Measurements from ENCODE around the gene CDH23.
"Not testable (repeated sequence)": the region's sequence is repeated elsewhere in the genome, so short reads cannot be mapped to it uniquely, and the experiment has no call there.

The CDH23 gene

DNA sequence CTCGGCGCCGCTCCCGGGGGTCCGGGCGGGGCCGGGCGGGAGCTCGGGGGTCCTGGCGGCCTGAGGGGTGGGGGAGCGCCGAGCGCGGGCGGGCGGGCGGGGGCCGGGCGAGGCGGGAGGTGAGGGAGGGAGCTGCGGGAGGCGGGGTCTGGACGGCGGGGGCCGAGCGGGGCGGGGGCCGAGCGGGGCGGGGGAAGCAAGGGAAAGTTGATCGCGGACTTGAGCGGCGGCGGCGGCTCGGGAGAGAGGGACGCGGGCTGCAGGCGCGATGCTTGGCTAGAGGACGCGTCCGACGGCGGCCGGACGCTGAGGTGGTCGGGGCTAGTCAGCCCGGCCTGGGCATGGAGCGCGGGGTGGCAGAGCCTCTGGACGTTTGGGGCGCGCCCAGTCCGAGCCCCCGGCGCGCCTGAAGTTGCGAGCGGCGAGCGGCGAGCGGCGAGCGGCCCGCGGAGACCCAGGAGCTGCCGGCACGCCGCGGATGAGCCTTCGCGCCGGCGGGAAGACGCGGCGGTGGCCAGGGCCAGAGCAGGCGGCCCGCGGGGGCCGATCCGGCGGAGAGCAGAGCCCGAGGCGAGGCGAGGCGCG lies at the start of gene CDH23:
Gene CDH23, plus strand, starts transcription at position 210 of the 585 bp plus-strand sequence. CDS start 42,912 bp downstream, outside the sequence.
- no peak for DNase-seq

GRCh38 chr10:71347587-71348395 lies 48.9 kb upstream of the CDH23 start:
- DNase-seq = no peak

- DNase-seq = no peak
Observed at GRCh38 chr10:71348850-71349249, 47.9 kb upstream of the CDH23 start.

- DNase-seq = no peak
Observed at GRCh38 chr10:71349406-71349805, 47.3 kb upstream of the CDH23 start.

DNA sequence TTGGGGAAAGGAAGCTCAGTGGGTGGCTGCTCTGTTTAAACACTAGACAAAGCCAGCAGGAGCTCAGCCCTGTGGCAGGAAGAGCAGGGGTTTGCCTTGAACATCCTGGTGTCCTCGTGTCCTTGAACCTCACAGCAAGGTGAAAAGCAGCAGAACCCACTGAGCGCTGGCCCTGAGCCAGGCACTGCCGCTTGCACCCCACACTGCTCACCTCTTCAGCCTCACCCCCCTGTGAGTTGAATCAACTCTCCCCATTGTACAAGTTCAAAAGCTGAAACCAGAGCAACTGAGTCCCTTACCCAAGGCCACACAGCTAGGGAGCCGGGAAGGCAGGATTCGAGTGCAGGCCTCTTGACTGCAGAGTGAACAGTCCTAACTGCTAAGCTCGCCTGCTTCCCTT lies 45.6 kb upstream of the CDH23 start:
- DNase-seq = no peak

DNA sequence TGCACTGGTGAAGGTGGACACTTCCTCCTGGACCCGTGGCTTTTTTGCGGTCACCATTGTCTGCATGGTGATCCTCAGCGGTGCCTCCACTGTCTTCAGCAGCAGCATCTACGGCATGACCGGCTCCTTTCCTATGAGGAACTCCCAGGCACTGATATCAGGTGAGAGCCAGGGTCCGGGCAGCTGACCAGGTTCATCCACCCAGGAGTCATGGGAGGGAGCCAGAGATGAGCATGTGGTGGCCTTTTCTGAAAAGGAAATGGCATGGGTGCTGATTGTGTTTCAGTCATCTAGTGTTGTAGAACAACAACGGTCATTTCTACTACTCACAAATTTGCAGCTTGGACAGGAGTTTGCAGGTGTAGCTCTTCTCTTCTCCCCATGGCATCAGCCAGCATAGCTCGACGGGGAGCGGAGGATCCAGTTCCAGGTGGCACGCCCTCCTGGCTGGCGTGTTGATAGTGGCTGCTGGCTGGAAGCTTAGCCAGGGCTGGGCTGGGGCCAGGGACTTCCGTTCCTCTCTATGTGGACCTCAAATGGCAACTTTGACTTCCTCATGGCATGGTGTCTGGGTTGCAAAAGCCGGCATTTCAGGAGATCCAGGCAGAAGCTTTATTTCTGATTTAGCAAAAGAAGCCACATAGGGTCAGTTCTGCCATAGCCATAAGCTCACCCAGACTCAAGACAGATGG lies 44.9 kb upstream of the CDH23 start:
- no peak for DNase-seq

DNA sequence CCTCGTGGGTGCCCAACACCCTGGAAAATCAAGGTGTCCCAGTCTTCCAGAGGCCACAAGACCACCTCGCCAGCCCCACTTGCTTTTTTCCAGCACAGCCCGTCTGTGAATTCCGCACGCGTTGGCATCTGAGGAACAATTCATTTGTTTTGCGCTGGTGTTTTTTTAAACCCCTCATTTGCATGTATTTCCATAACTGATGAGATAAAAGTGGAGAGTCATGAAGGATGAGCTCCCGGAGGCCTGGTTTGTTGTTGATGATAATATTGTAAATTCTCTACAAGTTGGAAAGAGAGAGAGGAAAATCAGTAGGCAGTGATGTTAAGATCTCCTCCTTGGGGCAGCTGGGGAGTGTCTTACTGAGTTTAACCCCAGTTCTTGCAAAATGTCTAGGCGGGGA lies 43.1 kb upstream of the CDH23 start:
- no peak for DNase-seq

- no peak for DNase-seq
Observed at GRCh38 chr10:71354776-71355175, 41.9 kb upstream of the CDH23 start.

GRCh38 chr10:71355886-71356285 lies 40.8 kb upstream of the CDH23 start:
- DNase-seq = no peak

GRCh38 chr10:71357792-71358265 lies 38.9 kb upstream of the CDH23 start:
- no peak for DNase-seq

DNA sequence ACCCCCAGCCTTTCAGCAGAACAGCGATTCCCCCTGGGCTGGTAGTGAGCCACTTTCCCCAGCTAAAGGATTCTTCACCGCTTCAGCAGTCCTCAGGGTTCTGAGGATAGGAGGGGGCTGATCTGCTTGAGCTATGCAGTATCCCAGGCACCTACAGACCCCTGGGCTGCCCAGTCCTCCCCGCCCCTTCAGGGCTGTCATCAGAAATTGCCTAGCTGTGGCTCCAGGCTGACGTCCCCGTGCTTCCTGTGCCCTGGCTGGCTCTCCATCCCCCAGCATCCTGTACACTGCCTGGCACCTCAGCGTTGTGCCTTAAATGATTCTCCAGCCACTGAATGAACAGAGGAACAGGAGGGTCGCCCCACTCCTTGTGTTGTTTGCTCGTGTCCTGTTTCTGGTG lies 38.4 kb upstream of the CDH23 start:
- DNase-seq = no peak

DNA sequence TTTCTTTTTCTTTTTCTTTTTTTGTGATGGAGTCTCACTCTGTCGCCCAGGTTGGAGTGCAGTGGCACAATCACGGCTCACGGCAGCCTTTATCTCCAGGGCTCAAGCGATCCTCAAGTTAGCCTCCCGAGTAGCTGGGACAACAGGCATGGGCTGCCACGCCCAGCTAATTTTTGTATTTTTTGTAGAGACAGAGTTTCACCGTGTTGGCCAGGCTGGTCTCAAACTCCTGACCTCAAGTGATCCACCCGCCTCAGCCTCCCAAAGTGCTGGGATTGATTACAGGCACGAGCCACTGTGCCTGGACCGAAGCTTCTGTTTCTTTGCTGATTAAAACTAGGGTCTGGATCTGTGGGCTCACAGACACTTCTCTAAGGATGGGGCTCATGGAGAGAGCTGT lies 37.8 kb upstream of the CDH23 start:
- DNase-seq = not testable (repeated sequence)

DNA sequence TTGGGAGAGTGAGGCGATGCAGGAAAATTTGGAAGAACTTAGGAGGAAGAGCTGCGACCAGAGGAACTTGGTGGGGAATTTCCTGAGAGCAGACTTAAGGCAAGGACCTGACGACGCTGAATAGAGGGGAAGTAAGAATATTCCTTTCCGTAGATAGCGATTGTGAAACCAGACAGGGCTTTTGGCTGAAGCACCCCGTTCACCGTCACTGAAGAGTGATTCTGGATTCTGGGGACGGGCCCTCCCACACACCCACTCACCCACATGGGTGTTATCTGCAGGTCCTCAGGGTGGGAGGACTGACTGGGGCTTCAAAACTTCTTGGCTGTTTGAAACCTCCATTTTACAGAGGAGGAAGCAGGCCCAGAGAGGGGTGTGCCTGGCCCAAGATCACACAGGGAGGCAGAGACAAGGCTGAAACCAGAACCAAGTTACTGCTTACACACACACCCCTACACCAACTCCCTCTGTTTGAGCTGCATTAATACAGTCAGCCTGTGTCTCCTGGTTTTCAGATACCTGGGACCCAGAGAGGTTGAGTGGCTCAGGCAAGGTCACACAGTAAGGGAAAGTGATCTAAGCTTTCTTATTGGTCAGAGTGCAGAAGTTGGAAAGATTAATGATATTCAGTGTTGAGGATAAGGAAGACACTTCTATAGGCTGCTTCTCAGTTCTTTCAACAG lies 37.2 kb upstream of the CDH23 start:
- no peak for DNase-seq

DNA sequence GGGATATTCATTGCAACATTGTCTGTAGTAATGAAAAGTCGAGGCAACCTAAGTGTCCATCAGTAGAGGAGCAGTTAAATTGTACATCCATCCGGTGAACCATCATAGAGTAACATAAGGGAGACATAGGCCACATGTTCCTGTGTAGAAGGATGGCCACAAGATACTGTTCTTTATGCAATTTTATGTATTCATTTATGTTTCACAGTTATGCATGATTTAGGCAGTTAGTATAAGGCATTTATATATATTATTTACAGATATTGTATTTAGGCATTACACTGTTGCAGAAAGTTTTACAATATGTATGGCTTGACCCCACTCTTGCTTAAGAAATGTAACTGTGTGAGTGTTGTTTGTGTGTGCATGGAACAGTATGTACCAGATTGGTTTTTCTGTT lies 36.0 kb upstream of the CDH23 start:
- DNase-seq = no peak

- DNase-seq = no peak
Observed at GRCh38 chr10:71361581-71361980, 35.1 kb upstream of the CDH23 start.

DNA sequence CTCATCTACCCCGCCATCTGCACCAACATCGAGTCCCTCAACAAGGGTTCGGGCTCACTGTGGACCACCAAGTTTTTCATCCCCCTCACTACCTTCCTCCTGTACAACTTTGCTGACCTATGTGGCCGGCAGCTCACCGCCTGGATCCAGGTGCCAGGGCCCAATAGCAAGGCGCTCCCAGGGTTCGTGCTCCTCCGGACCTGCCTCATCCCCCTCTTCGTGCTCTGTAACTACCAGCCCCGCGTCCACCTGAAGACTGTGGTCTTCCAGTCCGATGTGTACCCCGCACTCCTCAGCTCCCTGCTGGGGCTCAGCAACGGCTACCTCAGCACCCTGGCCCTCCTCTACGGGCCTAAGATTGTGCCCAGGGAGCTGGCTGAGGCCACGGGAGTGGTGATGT lies 34.6 kb upstream of the CDH23 start:
- DNase-seq = no peak

GRCh38 chr10:71363936-71364335 lies 32.8 kb upstream of the CDH23 start:
- no peak for DNase-seq

DNA sequence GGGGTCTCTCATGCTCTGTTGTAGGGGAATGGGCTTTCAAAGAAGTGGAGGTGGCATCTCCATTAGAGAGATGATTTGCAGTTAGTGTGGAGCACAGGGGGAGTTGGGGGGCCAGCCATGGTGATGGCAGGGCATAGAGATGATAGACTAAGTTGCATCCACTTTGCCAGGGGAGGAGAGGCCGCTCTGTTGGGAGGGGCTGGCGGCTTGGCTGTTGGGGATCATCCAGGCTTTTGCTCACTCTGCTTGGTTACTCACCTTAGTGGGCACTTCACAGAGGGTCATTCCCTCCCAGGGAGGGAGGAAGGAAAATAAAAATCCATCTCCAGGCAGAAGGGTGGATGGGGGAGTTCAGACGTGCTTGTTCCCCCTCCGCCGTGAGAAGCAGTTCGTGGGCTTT lies 31.4 kb upstream of the CDH23 start:
- no peak for DNase-seq

DNA sequence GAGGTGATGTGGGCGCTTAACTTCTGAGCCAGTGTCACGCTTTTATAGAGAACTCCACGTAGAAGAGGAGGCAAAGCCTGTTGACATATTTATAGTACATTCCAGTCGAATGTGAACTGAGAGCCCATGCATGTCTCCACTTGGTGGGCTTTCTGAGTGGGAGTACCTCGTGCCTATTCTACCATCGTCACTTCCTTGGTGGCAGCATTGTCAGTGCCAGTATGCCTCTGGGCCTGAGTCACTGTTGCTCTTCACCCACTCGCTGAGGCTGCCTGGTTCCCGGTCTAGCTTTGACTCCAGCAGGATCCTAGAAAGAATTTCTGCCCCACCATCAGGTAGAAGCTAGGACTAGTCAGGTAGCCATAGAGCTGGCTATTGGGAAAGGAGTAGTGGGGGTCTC lies 30.0 kb upstream of the CDH23 start:
- no peak for DNase-seq

DNA sequence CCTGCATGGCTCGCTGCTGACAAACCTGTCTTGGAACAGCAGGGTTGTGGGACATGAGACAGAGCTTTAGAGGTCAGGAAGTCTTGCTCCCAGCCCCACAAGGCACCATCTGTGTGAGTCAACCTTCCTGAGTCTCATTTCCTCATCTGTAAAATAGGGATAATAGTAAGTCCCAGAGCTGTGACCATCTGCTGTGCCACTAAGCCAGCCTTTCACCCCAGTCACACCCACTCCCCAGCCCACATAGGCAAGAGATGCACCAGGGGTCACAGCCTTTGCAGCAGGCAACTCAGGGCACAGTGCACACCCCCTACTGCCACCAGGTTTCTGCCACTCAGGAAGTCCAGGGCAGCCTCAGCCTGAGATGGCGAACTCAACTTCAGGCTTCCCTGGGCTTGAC lies 29.4 kb upstream of the CDH23 start:
- no peak for DNase-seq

DNA sequence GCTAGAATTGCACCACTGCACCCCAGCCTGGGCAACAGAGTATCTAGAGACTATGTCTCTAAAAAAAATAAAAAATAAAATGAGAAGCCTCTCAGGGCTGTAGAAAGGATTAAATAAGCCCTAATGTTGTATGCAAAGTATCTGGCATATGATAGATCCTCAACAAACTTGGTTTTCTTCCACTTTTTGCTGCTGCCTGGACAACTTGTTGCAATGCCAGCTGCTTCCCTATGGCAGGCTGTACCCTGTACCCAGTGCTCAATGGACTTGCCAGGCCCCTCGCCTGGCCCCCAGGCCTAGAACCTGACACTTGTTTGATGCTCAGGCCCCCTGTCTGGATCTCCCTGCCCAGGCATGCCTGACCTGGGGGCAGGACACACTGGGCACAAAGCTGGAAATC lies 28.5 kb upstream of the CDH23 start:
- no peak for DNase-seq

DNA sequence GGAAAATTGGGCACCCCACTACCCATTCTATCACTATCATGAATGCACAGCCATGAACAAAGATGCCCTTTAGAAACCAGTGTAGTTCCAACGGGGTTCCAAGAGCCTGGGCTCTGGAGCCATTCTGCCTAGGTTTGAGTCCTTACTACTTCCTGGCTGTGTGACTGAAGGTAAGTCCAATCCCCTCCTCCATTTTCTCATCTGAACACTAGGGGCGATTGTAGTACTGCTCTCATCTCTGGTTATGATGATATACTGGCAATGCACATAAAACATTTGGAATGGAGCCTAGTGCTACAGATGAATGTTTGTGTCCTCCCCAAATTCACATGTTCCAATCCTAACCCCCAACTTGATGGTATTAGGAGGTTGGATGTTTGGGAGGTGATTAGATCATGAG lies 28.1 kb upstream of the CDH23 start:
- DNase-seq = no peak

- no peak for DNase-seq
Observed at GRCh38 chr10:71369602-71370001, 27.1 kb upstream of the CDH23 start.

Data from NCI-H524 treated with DMSO at 0.1 percent for 48 hours (cell line).